Right kidney (tissue), 1 donor: ENCODE results near the gene GNA14.
"Not testable (repeated sequence)": the region's sequence is repeated elsewhere in the genome, so short reads cannot be mapped to it uniquely, and the experiment has no call there.

ENCODE experiments used
- DNase-seq: peaks from one replicate; pipeline ENCODE4 v3.0.0-alpha.2; 2016

The GNA14 gene

GRCh38 chr9:77417566-77417965 is 230.6 kb downstream of the GNA14 start:
- no peak for DNase-seq

DNA sequence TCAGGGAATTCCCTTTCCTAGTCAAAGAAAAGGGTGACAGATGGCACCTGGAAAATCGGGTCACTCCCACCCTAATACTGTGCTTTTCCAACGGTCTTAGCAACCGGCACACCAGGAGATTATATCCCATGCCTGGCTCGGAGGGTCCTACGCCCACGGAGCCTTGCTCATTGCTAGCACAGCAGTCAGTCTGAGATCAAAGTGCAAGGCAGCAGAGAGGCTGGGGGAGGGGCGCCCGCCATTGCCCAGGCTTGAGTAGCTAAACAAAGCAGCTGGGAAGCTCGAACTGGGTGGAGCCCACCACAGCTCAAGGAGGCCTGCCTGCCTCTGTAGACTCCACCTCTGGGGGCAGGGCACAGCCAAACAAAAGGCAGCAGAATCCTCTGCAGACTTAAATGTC is 239.6 kb downstream of the GNA14 start:
- DNase-seq: not testable (repeated sequence)

DNA sequence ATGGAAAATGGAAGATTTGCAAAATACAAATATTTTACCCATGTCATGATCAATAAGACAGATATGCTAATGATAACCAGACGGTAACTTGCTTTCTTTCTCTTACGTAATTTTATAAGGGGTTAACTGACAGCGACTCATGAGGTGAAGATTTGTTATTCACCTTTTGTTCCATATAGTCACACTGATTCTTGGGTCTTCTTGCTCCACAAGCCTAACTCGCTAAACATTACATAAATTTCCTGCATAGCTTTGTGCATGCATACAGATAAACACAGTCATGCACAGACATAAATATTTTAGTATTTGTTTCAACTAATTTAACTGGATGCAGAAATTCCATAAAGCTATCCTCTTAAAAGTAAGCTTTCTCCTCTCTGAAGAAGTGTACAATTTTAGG is 244.9 kb downstream of the GNA14 start:
- no peak for DNase-seq

GRCh38 chr9:77402286-77402685 is 245.8 kb downstream of the GNA14 start:
- DNase-seq: no peak

DNA sequence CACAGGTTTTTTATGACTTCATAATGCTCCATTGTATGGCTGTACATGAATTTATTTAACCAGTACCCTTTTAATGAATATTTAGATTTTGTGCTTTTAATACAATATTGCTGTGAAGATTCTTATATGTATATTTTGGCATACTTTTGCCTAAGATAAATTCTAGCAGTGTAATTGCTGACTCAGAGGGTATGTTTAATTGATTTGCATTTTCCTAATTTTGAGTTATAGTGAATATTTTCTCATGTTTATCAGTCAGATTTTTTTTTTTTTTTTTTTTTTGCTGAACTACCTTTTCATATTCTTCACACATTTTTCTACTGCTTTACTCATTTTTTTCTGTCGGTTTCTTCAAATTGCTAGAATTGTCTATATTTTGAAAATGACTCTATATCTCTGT is 248.2 kb downstream of the GNA14 start:
- no peak for DNase-seq

DNA sequence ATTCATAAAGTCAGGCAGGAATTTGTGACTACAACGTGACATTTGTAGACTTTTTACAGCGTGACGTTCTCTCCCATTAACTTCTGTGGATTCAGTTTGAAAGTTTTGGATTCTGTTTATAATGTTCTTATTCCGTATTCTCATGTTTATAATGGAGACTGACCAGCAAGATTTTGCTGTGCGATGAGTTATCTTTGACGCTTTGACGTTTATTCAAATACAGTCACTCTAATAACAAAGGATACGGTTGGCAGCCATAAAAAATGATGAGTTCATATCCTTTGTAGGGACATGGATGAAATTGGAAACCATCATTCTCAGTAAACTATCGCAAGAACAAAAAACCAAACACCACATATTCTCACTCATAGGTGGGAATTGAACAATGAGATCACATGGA is 249.5 kb downstream of the GNA14 start:
- DNase-seq: not testable (repeated sequence)

DNA sequence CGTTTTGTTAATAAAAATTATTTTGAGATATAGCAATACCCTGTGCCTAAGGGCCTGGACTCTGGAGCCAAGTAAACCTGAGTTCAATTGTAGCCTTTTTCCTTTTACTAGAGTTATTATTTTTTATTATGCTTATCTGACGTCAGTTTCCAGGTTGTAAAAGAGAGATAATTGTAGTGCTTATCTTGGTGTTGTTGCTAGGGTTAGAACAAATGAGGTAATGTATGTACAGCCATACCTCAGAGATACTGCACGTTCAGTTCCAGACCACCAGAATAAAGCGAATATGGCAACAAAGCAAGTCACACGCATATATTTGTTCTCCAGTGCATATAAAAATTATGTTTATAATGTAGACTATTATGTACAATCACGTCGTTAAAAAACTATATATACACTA is 255.8 kb downstream of the GNA14 start:
- DNase-seq: no peak

DNA sequence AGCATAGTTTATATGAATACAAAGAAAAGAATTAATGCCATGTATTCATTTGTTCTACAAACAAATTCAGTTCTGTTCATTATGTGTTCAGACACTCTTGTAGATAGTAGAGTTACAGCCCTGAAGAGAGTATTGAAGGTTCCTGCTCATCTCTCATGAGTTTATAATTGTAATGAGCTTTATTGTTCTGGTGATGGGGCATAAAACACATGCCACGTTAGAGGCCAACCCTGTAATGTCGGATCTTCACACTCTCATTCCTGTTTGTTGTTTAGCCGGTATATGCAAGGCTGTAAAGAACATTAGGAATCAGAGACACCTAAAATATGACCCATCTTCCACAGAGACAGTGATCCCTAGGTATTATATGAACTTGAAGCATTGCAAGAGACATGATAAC is 256.3 kb downstream of the GNA14 start:
- no peak for DNase-seq

- DNase-seq: no peak
Measured at GRCh38 chr9:77386187-77386586, 261.9 kb downstream of the GNA14 start.

DNA sequence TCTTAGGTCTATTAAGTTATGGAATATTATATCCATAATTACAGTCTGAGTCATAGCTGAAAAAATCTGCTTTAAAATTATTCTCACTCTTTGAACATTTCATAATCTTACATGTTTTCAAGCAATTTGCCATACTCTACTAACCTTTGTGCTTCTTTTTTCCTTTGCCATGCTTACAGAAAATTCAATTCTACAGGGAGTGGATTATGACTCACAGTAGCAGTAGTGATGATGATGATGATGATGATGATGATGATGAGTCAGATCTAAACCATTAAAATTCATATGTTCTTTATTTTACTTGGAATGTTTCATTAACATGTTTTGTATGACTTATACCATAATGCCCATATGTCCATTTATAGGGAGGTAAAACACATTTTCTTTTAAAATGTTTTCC is 263.7 kb downstream of the GNA14 start:
- no peak for DNase-seq

DNA sequence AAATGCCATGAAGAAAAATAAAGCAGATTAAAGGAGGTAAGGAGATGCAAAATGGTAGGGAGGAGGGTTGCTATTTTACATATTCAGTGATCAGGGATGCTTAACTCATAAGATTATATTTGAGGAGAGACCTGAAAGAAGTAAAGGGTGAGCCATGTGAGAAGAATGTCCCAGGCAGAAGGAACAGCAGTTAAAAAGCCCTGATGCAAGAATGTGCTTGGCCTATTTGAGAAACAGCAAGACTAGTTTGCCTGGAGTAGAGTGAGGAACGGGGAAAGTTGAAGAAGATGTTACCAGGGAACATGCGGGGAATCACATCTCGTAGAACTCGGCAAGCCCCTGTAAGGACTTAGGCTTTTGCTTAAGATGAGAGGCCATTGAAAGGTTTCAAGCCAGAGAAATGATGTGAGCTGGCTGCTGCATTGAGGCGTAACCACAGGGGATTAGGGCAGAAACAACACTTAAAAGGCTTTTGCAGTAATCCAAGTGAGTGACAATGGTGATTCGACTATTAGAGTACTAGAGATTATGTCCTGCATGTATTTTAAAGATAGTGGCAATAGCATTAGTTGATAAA is 272.1 kb downstream of the GNA14 start:
- no peak for DNase-seq

- DNase-seq: no peak
Measured at GRCh38 chr9:77374266-77374665, 273.9 kb downstream of the GNA14 start.
